BLaER1 (cell line): ENCODE measurements around the gene CAD.

Experiments
- H3K27ac ChIP-seq: shearing (Covaris generic); formaldehyde crosslinking; 2 replicates; pipeline ENCODE4 v1.8.1; 2022
- H3K27me3 ChIP-seq: shearing (Covaris generic); formaldehyde crosslinking; 2 replicates; pipeline ENCODE4 v1.8.1; 2022
- H3K36me3 ChIP-seq: shearing (Covaris generic); formaldehyde crosslinking; 2 replicates; pipeline ENCODE4 v1.8.1; 2022
- H3K4me1 ChIP-seq: shearing (Covaris generic); formaldehyde crosslinking; 2 replicates; pipeline ENCODE4 v1.8.1; 2022
- H3K4me2 ChIP-seq: shearing (Covaris generic); formaldehyde crosslinking; 2 replicates; pipeline ENCODE4 v1.8.1; 2022
- H3K4me3 ChIP-seq: shearing (Covaris generic); formaldehyde crosslinking; 2 replicates; pipeline ENCODE4 v1.8.1; 2022
- H3K9ac ChIP-seq: shearing (Covaris generic); formaldehyde crosslinking; 2 replicates; pipeline ENCODE4 v1.8.1; 2022
- H3K9me3 ChIP-seq: shearing (Covaris generic); formaldehyde crosslinking; 2 replicates; pipeline ENCODE4 v1.8.1; 2022
- H4K20me1 ChIP-seq: shearing (Covaris generic); formaldehyde crosslinking; 2 replicates; pipeline ENCODE4 v1.8.1; 2022
- Cebpa-rat ChIP-seq: shearing (Covaris generic); IDR thresholded peaks from 2 replicates; pipeline ENCODE4 v1.8.1; 2022

Gene CAD

DNA sequence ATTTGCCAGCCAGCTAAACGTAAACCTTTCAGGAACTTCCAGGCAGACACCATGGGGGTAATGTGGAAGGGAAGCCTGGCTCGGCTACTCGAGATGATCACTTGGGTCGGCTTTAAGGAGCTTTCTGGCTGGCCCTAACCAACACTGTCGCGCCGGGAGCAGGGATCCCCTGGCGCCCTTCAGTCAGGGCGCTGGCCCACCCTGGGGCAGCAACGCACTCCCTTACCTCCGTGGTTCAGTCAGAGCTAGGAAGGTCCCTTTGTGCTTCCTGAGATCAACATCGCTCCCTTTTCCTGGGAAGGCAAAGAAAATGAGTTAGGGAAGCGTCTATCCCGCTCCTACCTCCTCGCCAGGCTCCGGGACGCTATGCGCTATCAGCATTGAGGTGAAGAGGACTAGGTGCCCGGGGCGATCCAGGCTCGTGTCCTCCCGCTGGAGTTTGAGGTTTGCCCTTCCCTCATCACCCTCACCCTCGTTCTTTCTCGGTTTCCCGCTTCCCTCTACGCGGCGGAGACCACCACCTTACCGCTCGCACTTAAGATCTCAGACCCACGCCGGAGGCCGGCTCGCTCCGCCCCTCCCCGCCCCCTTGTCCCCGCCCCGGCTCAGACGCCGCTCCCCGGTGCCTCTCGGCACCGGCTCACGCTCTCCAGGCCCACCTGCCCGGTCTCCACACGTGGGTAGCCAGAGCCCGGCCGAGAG is 5.8 kb upstream of the CAD start:
- Histone ChIP-seq H4K20me1 (0 out of 2 replicates have a peak, but pooled peaks cover 10% of the 10 kb centered on the region), H3K9ac (peak overlapping the region; percentile 98), H3K9me3 (no peaks in the 10 kb centered on the region), H3K36me3 (peaks cover 48% of the 10 kb centered on the region), H3K27me3 (no peaks in the 10 kb centered on the region), H3K27ac (peak overlapping the region; percentile 98), H3K4me1 (peaks cover 47% of the 10 kb centered on the region), H3K4me2 (peak overlapping the region; percentile 94), H3K4me3 (peak overlapping the region; percentile 86)
- no peak for TF ChIP-seq Cebpa-rat

DNA sequence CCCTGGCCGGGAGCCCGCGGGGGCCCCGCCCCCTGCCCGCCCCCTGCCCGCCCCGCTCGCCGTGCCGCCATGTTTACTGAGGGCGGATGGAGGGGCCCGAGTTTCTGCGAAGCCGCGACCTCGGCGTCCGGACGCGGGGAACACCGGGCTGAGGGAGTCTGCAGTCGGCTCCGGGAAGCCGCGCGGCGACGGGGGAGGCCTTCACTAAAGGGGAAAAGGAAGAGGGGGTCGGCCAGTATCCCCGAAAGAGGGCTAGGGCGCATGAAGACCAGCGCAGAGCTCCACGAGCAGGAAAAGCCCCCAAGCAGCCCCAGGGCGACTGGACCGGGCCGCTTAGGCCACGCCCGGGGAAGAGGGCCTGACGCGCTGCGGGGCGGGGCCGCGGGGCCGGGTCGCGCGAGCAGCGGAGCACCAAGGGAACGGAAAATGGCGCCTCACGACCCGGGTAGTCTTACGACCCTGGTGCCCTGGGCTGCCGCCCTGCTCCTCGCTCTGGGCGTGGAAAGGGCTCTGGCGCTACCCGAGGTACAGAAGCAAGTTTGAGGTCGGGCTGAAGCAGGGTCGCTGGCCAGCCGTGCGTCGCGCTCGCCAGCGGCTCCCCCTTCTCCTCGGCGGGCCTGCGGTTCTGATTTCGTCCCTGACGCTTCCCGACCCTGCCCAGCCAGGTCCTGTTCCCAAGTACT is 5.1 kb upstream of the CAD start, which contains the start of the genes ATRAID and SLC5A6:
ATRAID (plus strand) TSS at position 99 of the 683 bp plus-strand sequence; CDS start at position 427, 328 bp downstream.
SLC5A6 (minus strand) TSS at position 326 of the 683 bp plus-strand sequence. CDS start 4,618 bp downstream, outside the sequence.
- H3K4me1 ChIP-seq: peaks cover 52% of the 10 kb centered on the region
- no peaks in the 10 kb centered on the region for H3K9me3 ChIP-seq
- H3K27ac ChIP-seq: peak within 1 kb of the TSS; percentile 98
- H3K4me2 ChIP-seq: peak within 1 kb of the TSS; percentile 94
- no peaks in the 10 kb centered on the region for H3K27me3 ChIP-seq
- H3K36me3 ChIP-seq: peaks cover 44% of the 10 kb centered on the region
- 0 out of 2 replicates have a peak, but pooled peaks cover 10% of the 10 kb centered on the region for H4K20me1 ChIP-seq
- H3K9ac ChIP-seq: peak within 1 kb of the TSS; percentile 98
- H3K4me3 ChIP-seq: peak within 1 kb of the TSS; percentile 86
- TF ChIP-seq Cebpa-rat: no peak

DNA sequence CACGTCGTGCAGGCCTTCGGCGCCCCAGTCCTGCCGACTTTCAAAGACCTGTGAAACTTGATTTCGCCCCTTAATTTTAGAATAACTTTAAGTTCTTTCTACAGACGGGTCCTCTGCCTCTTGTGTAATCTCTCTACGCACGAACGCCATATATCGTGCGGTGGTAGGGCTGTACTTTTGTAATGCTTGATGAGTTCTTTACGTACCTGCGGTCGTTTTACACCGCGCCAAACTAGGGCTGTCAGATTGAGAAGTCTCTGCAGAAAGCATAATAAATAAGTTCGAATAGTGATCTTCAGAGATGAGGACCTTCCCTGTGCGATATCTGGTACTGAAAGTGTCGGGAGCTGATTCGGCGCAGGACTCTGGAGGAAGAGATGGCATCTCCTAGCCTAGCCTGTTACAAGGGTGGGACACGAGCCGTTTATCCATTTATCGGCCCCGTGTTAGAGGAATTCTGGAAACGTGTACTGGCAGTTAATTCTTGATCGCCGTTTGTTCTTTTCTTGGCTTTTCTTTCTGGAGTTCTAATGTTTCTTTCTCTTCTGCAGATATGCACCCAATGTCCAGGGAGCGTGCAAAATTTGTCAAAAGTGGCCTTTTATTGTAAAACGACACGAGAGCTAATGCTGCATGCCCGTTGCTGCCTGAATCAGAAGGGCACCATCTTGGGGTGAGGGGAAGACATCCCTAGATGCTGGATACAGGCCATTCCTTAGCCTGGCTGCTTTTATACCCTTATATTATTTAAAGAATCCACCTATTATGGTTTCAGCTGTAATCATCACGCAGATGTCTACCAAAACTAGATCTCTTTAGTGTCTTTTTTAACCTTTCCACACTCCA is 4.3 kb upstream of the CAD start:
- TF ChIP-seq Cebpa-rat: peak; percentile 66; the same call in 1 of the 2 replicates
- peak overlapping the region; percentile 98 for H3K9ac ChIP-seq
- H3K4me3 ChIP-seq: peak overlapping the region; percentile 86
- peak overlapping the region; percentile 92 for H3K4me2 ChIP-seq
- no peaks in the 10 kb centered on the region for H3K27me3 ChIP-seq
- H3K9me3 ChIP-seq: no peaks in the 10 kb centered on the region
- H3K27ac ChIP-seq: peak overlapping the region; percentile 98
- peaks cover 36% of the 10 kb centered on the region for H3K36me3 ChIP-seq
- peaks cover 53% of the 10 kb centered on the region for H3K4me1 ChIP-seq
- 0 out of 2 replicates have a peak, but pooled peaks cover 7% of the 10 kb centered on the region for H4K20me1 ChIP-seq

DNA sequence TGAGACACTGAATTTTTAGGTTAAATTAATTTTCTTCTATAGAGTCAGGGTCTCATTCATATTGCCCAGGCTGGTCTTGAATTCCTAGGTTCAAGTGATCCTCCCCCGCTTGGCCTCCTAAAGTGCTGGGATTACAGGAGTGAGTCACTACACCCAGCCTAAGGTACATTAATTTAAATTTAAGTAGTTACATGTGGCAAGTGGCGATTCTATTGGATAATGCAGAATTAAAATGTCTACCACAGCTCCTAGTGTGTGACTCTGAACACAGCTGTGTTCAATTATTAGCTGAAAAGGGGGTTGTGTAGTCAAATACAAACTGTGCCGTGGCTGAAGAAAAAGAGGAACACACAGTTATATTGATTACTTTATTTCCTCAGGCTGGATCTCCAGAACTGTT is 2.2 kb upstream of the CAD start:
- no peaks in the 10 kb centered on the region for H3K27me3 ChIP-seq

DNA sequence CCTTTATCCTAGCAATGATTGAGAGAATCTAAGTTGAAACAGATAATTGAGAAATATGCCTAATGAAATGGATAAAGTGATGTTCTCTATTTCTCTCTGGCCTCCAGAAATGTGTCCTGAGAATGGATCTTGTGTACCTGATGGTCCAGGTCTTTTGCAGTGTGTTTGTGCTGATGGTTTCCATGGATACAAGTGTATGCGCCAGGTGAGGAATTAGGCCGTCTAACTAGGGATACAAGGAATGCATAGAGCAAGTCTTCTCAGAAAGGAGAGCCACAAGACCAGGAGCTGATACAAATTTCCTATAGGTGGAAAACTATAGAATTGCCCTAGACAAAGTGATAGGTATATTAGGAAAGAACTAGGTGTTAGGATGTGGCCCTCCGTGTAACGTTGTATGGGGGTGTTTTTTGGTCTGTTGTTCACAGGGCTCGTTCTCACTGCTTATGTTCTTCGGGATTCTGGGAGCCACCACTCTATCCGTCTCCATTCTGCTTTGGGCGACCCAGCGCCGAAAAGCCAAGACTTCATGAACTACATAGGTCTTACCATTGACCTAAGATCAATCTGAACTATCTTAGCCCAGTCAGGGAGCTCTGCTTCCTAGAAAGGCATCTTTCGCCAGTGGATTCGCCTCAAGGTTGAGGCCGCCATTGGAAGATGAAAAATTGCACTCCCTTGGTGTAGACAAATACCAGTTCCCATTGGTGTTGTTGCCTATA is 592 bp upstream of the CAD start:
- Histone ChIP-seq H3K27me3 (no peaks in the 10 kb centered on the region), H3K36me3 (peaks cover 47% of the 10 kb centered on the region), H3K9ac (peak overlapping the region; percentile 93; the same call in 1 of the 2 replicates), H4K20me1 (no peaks in the 10 kb centered on the region), H3K9me3 (no peaks in the 10 kb centered on the region), H3K4me3 (peak overlapping the region; percentile 80), H3K27ac (peak overlapping the region; percentile 95), H3K4me1 (peaks cover 36% of the 10 kb centered on the region), H3K4me2 (peak overlapping the region; percentile 82)
- no peak for TF ChIP-seq Cebpa-rat

More for the DNA sequence above, 2.2 kb upstream of the CAD start:
- no peak overlapping the region for H3K9ac ChIP-seq
- H3K4me2 ChIP-seq: no peak overlapping the region
- no peak for TF ChIP-seq Cebpa-rat
- H3K36me3 ChIP-seq: peaks cover 32% of the 10 kb centered on the region
- H4K20me1 ChIP-seq: no peaks in the 10 kb centered on the region
- H3K4me3 ChIP-seq: no peak overlapping the region
- H3K9me3 ChIP-seq: no peaks in the 10 kb centered on the region
- H3K4me1 ChIP-seq: peaks cover 50% of the 10 kb centered on the region
- no peak overlapping the region for H3K27ac ChIP-seq

DNA sequence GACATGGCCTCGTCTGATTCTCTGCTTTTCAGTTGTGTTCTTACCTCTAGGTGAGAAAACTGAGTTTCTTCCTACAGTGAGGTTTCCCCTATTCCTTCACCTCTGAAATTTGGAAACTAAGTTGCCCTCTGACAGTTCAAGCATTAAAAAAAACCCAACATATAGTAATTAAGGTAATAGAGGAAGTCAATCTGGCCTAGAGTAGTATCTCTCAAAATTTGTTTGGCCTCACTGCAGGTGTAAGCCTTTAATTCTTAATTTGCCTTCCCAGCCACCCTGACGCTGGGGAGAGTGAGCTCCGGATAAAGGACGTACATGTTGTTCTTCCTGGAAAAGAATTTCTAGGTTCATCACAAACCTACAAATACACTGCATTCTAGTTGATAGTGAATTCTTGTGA is 1.4 kb downstream of the CAD start:
- peaks cover 67% of the 10 kb centered on the region for H3K36me3 ChIP-seq
- H3K9ac ChIP-seq: peak overlapping the region; percentile 93; the same call in 1 of the 2 replicates
- TF ChIP-seq Cebpa-rat: no peak
- H3K4me3 ChIP-seq: peak overlapping the region; percentile 80
- no peaks in the 10 kb centered on the region for H4K20me1 ChIP-seq
- H3K27me3 ChIP-seq: no peaks in the 10 kb centered on the region
- peak overlapping the region; percentile 82 for H3K4me2 ChIP-seq
- peaks cover 28% of the 10 kb centered on the region for H3K4me1 ChIP-seq
- no peak overlapping the region for H3K27ac ChIP-seq
- no peaks in the 10 kb centered on the region for H3K9me3 ChIP-seq

DNA sequence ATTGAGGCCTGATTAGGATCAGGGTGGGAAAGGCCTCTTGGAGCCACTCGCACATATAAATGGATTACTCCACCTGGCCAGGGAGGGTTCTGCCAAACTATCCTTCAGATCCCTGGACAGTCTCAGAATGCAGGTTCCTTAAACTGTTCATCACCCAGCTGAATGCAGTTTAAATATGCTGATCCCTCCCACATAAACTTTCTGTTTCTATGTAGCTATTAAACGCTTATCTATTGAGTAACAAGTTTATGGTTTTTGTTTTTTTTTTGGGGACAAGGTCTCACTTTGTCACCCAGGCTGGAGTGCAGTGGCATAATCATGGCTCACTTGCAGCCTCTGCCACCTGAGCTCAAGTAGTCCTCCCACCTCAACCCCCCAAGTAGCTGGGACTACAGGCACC is 1.9 kb downstream of the CAD start:
- Histone ChIP-seq H3K4me2 (peak overlapping the region; percentile 82; the same call in 1 of the 2 replicates), H3K27ac (no peak overlapping the region), H3K36me3 (peaks cover 71% of the 10 kb centered on the region), H3K27me3 (no peaks in the 10 kb centered on the region), H3K4me3 (no peak overlapping the region), H3K4me1 (peaks cover 25% of the 10 kb centered on the region), H3K9ac (no peak overlapping the region), H4K20me1 (no peaks in the 10 kb centered on the region), H3K9me3 (no peaks in the 10 kb centered on the region)
- TF ChIP-seq Cebpa-rat: no peak

DNA sequence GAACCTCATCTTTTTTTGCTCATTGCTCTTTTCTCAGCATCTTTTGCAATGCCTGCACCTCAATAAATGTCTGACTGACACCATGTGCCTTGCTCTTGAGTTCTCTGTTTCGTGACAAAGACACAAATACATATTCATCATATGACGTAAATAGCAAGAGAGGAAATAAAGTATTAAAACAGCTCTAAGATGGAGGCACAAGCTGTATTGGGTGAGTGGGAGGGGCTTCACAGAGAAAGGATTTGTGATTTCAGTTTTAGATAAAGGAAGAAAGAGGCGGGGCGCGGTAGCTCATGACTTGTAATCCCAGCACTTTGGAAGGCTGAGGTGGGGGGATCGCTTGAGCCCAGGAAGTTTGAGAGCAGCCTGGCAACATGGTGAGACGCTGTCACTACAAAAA is 2.9 kb downstream of the CAD start:
- Histone ChIP-seq H3K36me3 (peaks cover 77% of the 10 kb centered on the region), H3K4me1 (peaks cover 25% of the 10 kb centered on the region), H3K4me2 (no peak overlapping the region), H4K20me1 (no peaks in the 10 kb centered on the region), H3K9me3 (no peaks in the 10 kb centered on the region), H3K27ac (no peak overlapping the region), H3K9ac (no peak overlapping the region), H3K4me3 (no peak overlapping the region), H3K27me3 (no peaks in the 10 kb centered on the region)
- no peak for TF ChIP-seq Cebpa-rat

DNA sequence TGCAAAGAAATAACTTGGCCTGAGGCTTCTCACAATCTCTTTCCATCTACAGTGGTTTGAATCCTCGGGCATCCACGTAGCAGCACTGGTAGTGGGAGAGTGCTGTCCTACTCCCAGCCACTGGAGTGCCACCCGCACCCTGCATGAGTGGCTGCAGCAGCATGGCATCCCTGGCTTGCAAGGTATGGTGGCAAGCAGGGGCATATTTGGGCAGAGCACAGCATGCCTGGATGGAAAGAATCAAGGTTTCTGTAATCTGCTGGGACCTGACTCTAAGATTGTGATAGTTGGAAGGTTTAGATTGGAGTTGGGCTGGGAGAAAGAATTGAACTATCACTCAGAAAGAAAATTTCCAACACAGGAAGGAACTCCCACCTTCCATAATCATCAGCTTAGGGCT is 4.0 kb downstream of the CAD start:
- Histone ChIP-seq H3K27me3 (no peaks in the 10 kb centered on the region), H4K20me1 (no peaks in the 10 kb centered on the region), H3K9ac (no peak overlapping the region), H3K4me2 (no peak overlapping the region), H3K9me3 (no peaks in the 10 kb centered on the region), H3K36me3 (peaks cover 79% of the 10 kb centered on the region), H3K27ac (no peak overlapping the region), H3K4me1 (peaks cover 25% of the 10 kb centered on the region), H3K4me3 (no peak overlapping the region)
- no peak for TF ChIP-seq Cebpa-rat
